Endothelial cell of umbilical vein (primary cell): Measurements from ENCODE around the gene DPYD. TPM values are rescaled to one million over a fixed set of nuclear protein-coding genes. Genes with fewer than 3 reads are reported as not detected.

Experiments
- BruUV-seq: library from RNA; stranded (reverse); fragments of 400-500 nt; replicated peaks from 2 replicates; lab custom pipeline; 2021; lab: Mats Ljungman, UMichigan
- CTCF ChIA-PET: fragments of 300-600, 350-600 bp; sonication (Branson Sonifier 250); formaldehyde crosslinking; loops from one replicate; lab custom pipeline; 2021; ENCODE audit warnings: antibody characterized with exemption, inconsistent platforms; lab: Charles Lee
- POLR2A ChIA-PET: fragments of 300-600, 350-600 bp; sonication (Branson Sonifier 250); formaldehyde crosslinking; loops from one replicate; lab custom pipeline; 2021; ENCODE audit warnings: antibody characterized with exemption, inconsistent platforms; lab: Charles Lee
- DNase-seq: peaks from one replicate; pipeline ENCODE4 v3.0.0-alpha.2; 2011; ENCODE audit warnings: low read depth, low spot score
- FAIRE-seq: peaks from 2 replicates; lab custom pipeline; 2011; peaks lifted over from hg19 to GRCh38; lab: Jason Lieb, UNC
- H2AFZ ChIP-seq: 2 replicates; pipeline ENCODE4 v1.6.0; 2012; ENCODE audit warnings: low read depth, low read length, control low read depth, inconsistent platforms
- H3K27ac ChIP-seq: 2 replicates; pipeline ENCODE4 v1.5.1; 2011; ENCODE audit warnings: low read depth, mild to moderate bottlenecking, control low read depth, low read length, moderate library complexity; ENCODE audit not compliant: insufficient read depth
- H3K27me3 ChIP-seq, 2 experiments: 2 replicates each; pipeline versions ENCODE4 v1.6.0 to v1.6.1; 2011; ENCODE audit warnings: low read length in 2 of 2, mixed read lengths in 1 of 2; ENCODE audit not compliant: control insufficient read depth in 2 of 2, insufficient read depth in 2 of 2
- H3K36me3 ChIP-seq, 2 experiments: 2 replicates in 1 of 2; 3 replicates in 1 of 2; pipeline ENCODE4 v1.5.1; 2011; ENCODE audit warnings: low read length in 2 of 2, mild to moderate bottlenecking in 1 of 2, moderate library complexity in 1 of 2; ENCODE audit not compliant: control insufficient read depth in 2 of 2, insufficient read depth in 2 of 2; ENCODE audit errors: extremely low read depth in 1 of 2
- H3K4me1 ChIP-seq: 3 replicates; pipeline ENCODE4 v1.5.1; 2011; ENCODE audit warnings: mild to moderate bottlenecking, low read length; ENCODE audit not compliant: control insufficient read depth, insufficient read depth; ENCODE audit errors: extremely low read depth
- H3K4me2 ChIP-seq: 2 replicates; pipeline ENCODE4 v1.6.1; 2011; ENCODE audit warnings: low read length, control low read depth, mixed read lengths; ENCODE audit not compliant: insufficient read depth
- H3K4me3 ChIP-seq, 3 experiments: fragments of 200-600 bp in 1 of 3; sonication (generic), shearing (Covaris generic) in 1 of 3; replicated peaks in 1 of 3; 2 replicates each; pipeline ENCODE4 v1.5.1; 2011 to 2016; ENCODE audit warnings: control low read depth in 3 of 3, low read length in 3 of 3, mild to moderate bottlenecking in 2 of 3, inconsistent platforms in 1 of 3, low read depth in 1 of 3, moderate library complexity in 1 of 3; ENCODE audit not compliant: insufficient read depth in 1 of 3
- H3K79me2 ChIP-seq: 2 replicates; pipeline ENCODE4 v1.6.0; 2012; ENCODE audit warnings: low read length, inconsistent platforms; ENCODE audit not compliant: control insufficient read depth, insufficient read depth
- H3K9ac ChIP-seq: replicated peaks from 2 replicates; pipeline ENCODE3; 2011; ENCODE audit warnings: low read length, control low read depth; ENCODE audit not compliant: insufficient read depth; ENCODE audit errors: extremely low read depth
- H3K9me1 ChIP-seq: replicated peaks from 3 replicates; pipeline ENCODE4 v1.6.0; 2011; ENCODE audit warnings: mild to moderate bottlenecking, low read length; ENCODE audit not compliant: control insufficient read depth, insufficient read depth; ENCODE audit errors: extremely low read depth
- H3K9me3 ChIP-seq: replicated peaks from 2 replicates; pipeline ENCODE4 v1.5.1; 2012; ENCODE audit warnings: low read length, inconsistent platforms; ENCODE audit not compliant: control insufficient read depth, insufficient read depth
- H4K20me1 ChIP-seq: replicated peaks from 2 replicates; pipeline ENCODE3; 2011; ENCODE audit warnings: mild to moderate bottlenecking, low read length; ENCODE audit not compliant: control insufficient read depth, insufficient read depth; ENCODE audit errors: extremely low read depth
- EZH2 ChIP-seq: IDR thresholded peaks from 2 replicates; pipeline ENCODE4 v1.6.1; 2012; ENCODE audit warnings: borderline replicate concordance, low read depth, mild to moderate bottlenecking, moderate library complexity, low read length, inconsistent platforms; ENCODE audit not compliant: severe bottlenecking
- FOS ChIP-seq: IDR thresholded peaks from 2 replicates; pipeline ENCODE4 v1.6.1; 2011; ENCODE audit warnings: mild to moderate bottlenecking, low read length, moderate library complexity, borderline replicate concordance; ENCODE audit not compliant: insufficient read depth
- GATA2 ChIP-seq: IDR thresholded peaks from 2 replicates; pipeline ENCODE4 v1.7.0; 2011; ENCODE audit warnings: low read depth, mild to moderate bottlenecking, moderate library complexity, mixed read lengths, low read length; ENCODE audit not compliant: insufficient read length, insufficient read depth
- JUN ChIP-seq: IDR thresholded peaks from 2 replicates; pipeline ENCODE4 v1.6.1; 2011; ENCODE audit warnings: borderline replicate concordance, low read depth; ENCODE audit not compliant: insufficient read length, insufficient read depth
- MAX ChIP-seq: IDR thresholded peaks from 2 replicates; pipeline ENCODE4 v1.6.1; 2011; ENCODE audit not compliant: insufficient read depth, insufficient read length
- MYC ChIP-seq: IDR thresholded peaks from one replicate; pipeline ENCODE4 v1.6.1; 2011; ENCODE audit warnings: mild to moderate bottlenecking, low read depth, low read length
- POLR2A ChIP-seq: IDR thresholded peaks from 2 replicates; pipeline ENCODE4 v1.6.1; 2012; ENCODE audit warnings: low read depth, mild to moderate bottlenecking, control low read depth, low read length
- POLR2AphosphoS5 ChIP-seq: IDR thresholded peaks from 2 replicates; pipeline ENCODE4 v1.6.1; 2012; ENCODE audit warnings: low read depth, mild to moderate bottlenecking, control low read depth, low read length, moderate library complexity; ENCODE audit not compliant: insufficient read depth
- dilution Hi-C: fragments of 300-500 bp; cut with MboI; formaldehyde crosslinking; loops from one replicate; pipeline ENCODE4 v1.15.0; 2019; ENCODE audit warnings: low sequenced_read_pairs; ENCODE audit not compliant: extremely low pct_ligation_motif_present
- intact Hi-C: fragments of 100-400 bp; cut with micrococcal nuclease; formaldehyde crosslinking; loops from one replicate; pipeline ENCODE4 v1.10.0; 2022
- polyA plus RNA-seq, 4 experiments: library from polyadenylated mRNA; depleted of rRNA in 3 of 4; stranded (reverse) in 3 of 4; unstranded in 1 of 4; fragments of >200 nt; gene quantifications; 2 replicates each; pipeline versions ENCODE4 v1.2.1 to v1.2.3, GENCODE V29; 2011 to 2012; ENCODE audit warnings: missing spikeins in 1 of 4
- total RNA-seq: library from RNA; stranded (reverse); gene quantifications from 2 replicates; pipeline ENCODE4 v1.2.3, GENCODE V29; 2021
- TF ChIP-seq, protein P1 (sequence below), 2 donors: IDR thresholded peaks; 1 replicate in 1 of 2; 2 replicates in 1 of 2; pipeline ENCODE4 v1.5.1; 2011; ENCODE audit warnings: low read length in 2 of 2, mild to moderate bottlenecking in 2 of 2, moderate library complexity in 2 of 2, control low read depth in 1 of 2, inconsistent platforms in 1 of 2, low read depth in 1 of 2; ENCODE audit not compliant: insufficient read depth in 1 of 2; ENCODE audit errors: extremely low read depth in 1 of 2

Gene DPYD
- total and polyA plus RNA-seq, 2 donors (not counting 3 experiments of a cell fraction or from before 2014, with no cell fraction given), result 4.6 to 15.1 TPM

DNA sequence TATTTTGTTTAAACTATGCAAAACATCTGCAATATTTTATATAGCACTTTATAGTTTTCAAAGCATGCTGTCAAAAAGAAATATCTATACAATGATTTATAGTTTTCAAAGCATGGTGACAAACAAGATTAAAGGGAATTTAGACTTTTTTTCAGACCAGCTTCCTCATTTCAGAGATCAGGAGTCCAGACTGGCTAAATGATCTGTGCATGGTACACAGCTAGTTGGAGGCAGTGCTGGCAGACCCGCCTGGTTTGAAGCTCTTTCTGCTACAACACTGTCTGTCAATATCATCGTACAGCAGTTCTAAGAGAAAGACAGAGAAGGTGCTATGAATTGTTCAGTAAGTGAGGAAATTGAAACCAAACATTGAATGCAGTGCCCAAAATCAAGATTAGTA is 720.2 kb downstream of the DPYD start:
- ChIA-PET CTCF (interaction anchor here (0.9 kb wide), 1 partner anchor 10 kb away, joined by 4 read pairs; no protein-coding TSS in a partner anchor), POLR2A (interaction anchor here (0.5 kb wide), 1 partner anchor 245 kb away, joined by 5 read pairs; no protein-coding TSS in a partner anchor)
- TF ChIP-seq POLR2A (no peak), MAX (no peak), EZH2 (no peak), MYC (no peak), FOS (no peak), POLR2AphosphoS5 (no peak), JUN (no peak), GATA2 (no peak)
- TF ChIP-seq, protein P1, sequence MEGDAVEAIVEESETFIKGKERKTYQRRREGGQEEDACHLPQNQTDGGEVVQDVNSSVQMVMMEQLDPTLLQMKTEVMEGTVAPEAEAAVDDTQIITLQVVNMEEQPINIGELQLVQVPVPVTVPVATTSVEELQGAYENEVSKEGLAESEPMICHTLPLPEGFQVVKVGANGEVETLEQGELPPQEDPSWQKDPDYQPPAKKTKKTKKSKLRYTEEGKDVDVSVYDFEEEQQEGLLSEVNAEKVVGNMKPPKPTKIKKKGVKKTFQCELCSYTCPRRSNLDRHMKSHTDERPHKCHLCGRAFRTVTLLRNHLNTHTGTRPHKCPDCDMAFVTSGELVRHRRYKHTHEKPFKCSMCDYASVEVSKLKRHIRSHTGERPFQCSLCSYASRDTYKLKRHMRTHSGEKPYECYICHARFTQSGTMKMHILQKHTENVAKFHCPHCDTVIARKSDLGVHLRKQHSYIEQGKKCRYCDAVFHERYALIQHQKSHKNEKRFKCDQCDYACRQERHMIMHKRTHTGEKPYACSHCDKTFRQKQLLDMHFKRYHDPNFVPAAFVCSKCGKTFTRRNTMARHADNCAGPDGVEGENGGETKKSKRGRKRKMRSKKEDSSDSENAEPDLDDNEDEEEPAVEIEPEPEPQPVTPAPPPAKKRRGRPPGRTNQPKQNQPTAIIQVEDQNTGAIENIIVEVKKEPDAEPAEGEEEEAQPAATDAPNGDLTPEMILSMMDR (IDR thresholded peaks at IDR 0.05; ENCODE audit: extremely low read depth in 1 of 2, insufficient read depth in 1 of 2, low read depth in 1 of 2, low read length in 2 of 2), result no peak
- BruUV-seq, result no TSS peak
- DNase-seq, result no peak
- H3K36me3 ChIP-seq, result no peaks in the 10 kb centered on the region
- H3K9me1 ChIP-seq, result no peaks in the 10 kb centered on the region
- H2AFZ ChIP-seq, result no peak overlapping the region
- no peak for FAIRE-seq
- no peaks in the 10 kb centered on the region for H3K27me3 ChIP-seq
- intact Hi-C loops, result no loop called here
- no peak overlapping the region for H3K9ac ChIP-seq
- no peak overlapping the region for H3K4me2 ChIP-seq
- H3K4me3 ChIP-seq, result no peak overlapping the region
- no peaks in the 10 kb centered on the region for H3K4me1 ChIP-seq
- no peak overlapping the region for H3K27ac ChIP-seq
- H3K79me2 ChIP-seq, result no peaks in the 10 kb centered on the region
- H3K9me3 ChIP-seq, result no peaks in the 10 kb centered on the region
- no peaks in the 10 kb centered on the region for H4K20me1 ChIP-seq
- dilution Hi-C loops, result no loop called here
